ENCODE data around the gene S100Z.

GRCh38 chr5:76819851-76820525 is 29.8 kb upstream of the S100Z start:
- TF ChIP-seq CTCF (IDR thresholded peaks at IDR 0.05; ENCODE audit: insufficient read depth, low read depth, low read length) (no peak), EZH2 (IDR thresholded peaks at IDR 0.05; ENCODE audit: insufficient read depth, low read length) (no peak)

Measured in astrocyte (in vitro differentiated cells and primary cell).